IMR-90 (cell line): ENCODE measurements around the gene TBC1D24. TPM values are rescaled to one million over a fixed set of nuclear protein-coding genes. Genes with fewer than 3 reads are reported as not detected.

Source experiments
- ATAC-seq: fragments of 200-7000 bp; cut with Tn5 transposase; 2 replicates; pipeline ENCODE4 v1.9.1; 2020; ENCODE audit warnings: low read depth, mild to moderate bottlenecking, moderate library complexity
- BruUV-seq: library from RNA; stranded (reverse); fragments of 400-500 nt; replicated peaks from 2 replicates; lab custom pipeline; 2021; lab: Mats Ljungman, UMichigan
- CTCF ChIA-PET: fragments of 300-600 bp; formaldehyde crosslinking; extraction: SDS; loops from one replicate; lab custom pipeline; 2021; ENCODE audit warnings: antibody characterized with exemption; lab: Yijun Ruan, JAX
- POLR2A ChIA-PET: fragments of 300-600 bp; sonication (Branson Sonifier 250); formaldehyde crosslinking; loops from one replicate; lab custom pipeline; 2022; ENCODE audit warnings: antibody characterized with exemption; ENCODE audit not compliant: unreplicated experiment; lab: Charles Lee
- DNase-seq: peaks from one replicate; pipeline ENCODE4 v3.0.0; 2013
- H2AFZ ChIP-seq: replicated peaks from 2 replicates; pipeline ENCODE3; 2013; ENCODE audit warnings: low read length, mild to moderate bottlenecking; ENCODE audit not compliant: poor library complexity
- H2AK5ac ChIP-seq: 2 replicates; pipeline ENCODE4 v1.6.1; 2013; ENCODE audit warnings: low read depth, low read length, inconsistent platforms
- H2AK9ac ChIP-seq: replicated peaks from 2 replicates; pipeline ENCODE3; 2013; ENCODE audit warnings: mild to moderate bottlenecking, low read depth, low read length, moderate library complexity; ENCODE audit not compliant: poor library complexity
- H2BK120ac ChIP-seq: 2 replicates; pipeline ENCODE4 v1.6.1; 2013; ENCODE audit warnings: low read depth, low read length, inconsistent platforms
- H2BK15ac ChIP-seq: 3 replicates; pipeline ENCODE4 v1.6.1; 2013; ENCODE audit warnings: low read depth, low read length, inconsistent platforms
- H2BK20ac ChIP-seq: 2 replicates; pipeline ENCODE4 v1.6.1; 2013; ENCODE audit warnings: low read depth, mild to moderate bottlenecking, inconsistent platforms, low read length, moderate library complexity
- H2BK5ac ChIP-seq: 2 replicates; pipeline ENCODE4 v1.6.1; 2013; ENCODE audit warnings: mild to moderate bottlenecking, low read depth, low read length, inconsistent platforms; ENCODE audit not compliant: poor library complexity, severe bottlenecking
- H3K14ac ChIP-seq: replicated peaks from 2 replicates; pipeline ENCODE4 v1.6.1; 2013; ENCODE audit warnings: low read depth, low read length, inconsistent platforms
- H3K18ac ChIP-seq: 2 replicates; pipeline ENCODE4 v1.6.1; 2013; ENCODE audit warnings: low read depth, low read length, control low read depth
- H3K23ac ChIP-seq: 2 replicates; pipeline ENCODE4 v1.6.1; 2013; ENCODE audit warnings: low read depth, low read length, inconsistent platforms
- H3K27ac ChIP-seq: 2 replicates; pipeline ENCODE4 v1.5.1; 2013; ENCODE audit warnings: mild to moderate bottlenecking, control low read depth, low read length; ENCODE audit not compliant: insufficient read depth
- H3K27me3 ChIP-seq: 2 replicates; pipeline ENCODE4 v1.6.1; 2013; ENCODE audit warnings: low read length; ENCODE audit not compliant: control insufficient read depth, insufficient read depth
- H3K36me3 ChIP-seq: 2 replicates; pipeline ENCODE4 v1.6.1; 2013; ENCODE audit warnings: low read length, mixed read lengths; ENCODE audit not compliant: control insufficient read depth, insufficient read depth
- H3K4ac ChIP-seq: 2 replicates; pipeline ENCODE4 v1.6.1; 2013; ENCODE audit warnings: low read depth, low read length, inconsistent platforms
- H3K4me1 ChIP-seq: 2 replicates; pipeline ENCODE4 v1.6.1; 2013; ENCODE audit warnings: low read length, mixed read lengths; ENCODE audit not compliant: control insufficient read depth, insufficient read depth
- H3K4me2 ChIP-seq: 2 replicates; pipeline ENCODE4 v1.6.1; 2013; ENCODE audit warnings: low read depth, mild to moderate bottlenecking, control low read depth, low read length, moderate library complexity
- H3K4me3 ChIP-seq: 2 replicates; pipeline ENCODE4 v1.5.1; 2013; ENCODE audit warnings: low read depth, mild to moderate bottlenecking, control low read depth, low read length, moderate library complexity; ENCODE audit not compliant: insufficient read depth
- H3K56ac ChIP-seq: 2 replicates; pipeline ENCODE4 v1.6.1; 2013; ENCODE audit warnings: low read length, inconsistent platforms; ENCODE audit not compliant: insufficient read depth; ENCODE audit errors: extremely low read depth
- H3K79me1 ChIP-seq, 2 experiments: 2 replicates each; pipeline ENCODE4 v1.6.1; 2013; ENCODE audit warnings: low read length in 2 of 2, inconsistent platforms in 1 of 2, low read depth in 1 of 2
- H3K9ac ChIP-seq: 2 replicates; pipeline ENCODE4 v1.6.1; 2013; ENCODE audit warnings: low read depth, low read length, control low read depth
- H3K9me1 ChIP-seq: 2 replicates; pipeline ENCODE4 v1.6.1; 2013; ENCODE audit warnings: low read length, inconsistent platforms; ENCODE audit not compliant: insufficient read depth
- H3K9me3 ChIP-seq: 2 replicates; pipeline ENCODE4 v1.6.1; 2013; ENCODE audit warnings: low read length; ENCODE audit not compliant: control insufficient read depth, insufficient read depth
- H4K20me1 ChIP-seq: 2 replicates; pipeline ENCODE4 v1.6.1; 2013; ENCODE audit warnings: low read length, inconsistent platforms; ENCODE audit not compliant: insufficient read depth
- H4K5ac ChIP-seq: 2 replicates; pipeline ENCODE4 v1.6.1; 2013; ENCODE audit warnings: mild to moderate bottlenecking, low read depth, low read length, control low read depth
- H4K8ac ChIP-seq, 2 experiments: 2 replicates each; pipeline ENCODE4 v1.6.1; 2013; ENCODE audit warnings: low read depth in 2 of 2, low read length in 2 of 2, control low read depth in 1 of 2, inconsistent platforms in 1 of 2
- H4K91ac ChIP-seq: 2 replicates; pipeline ENCODE4 v1.6.1; 2013; ENCODE audit warnings: low read depth, low read length, inconsistent platforms; ENCODE audit not compliant: insufficient read depth
- BHLHE40 ChIP-seq: fragments of 150-350 bp; IDR thresholded peaks from 2 replicates; pipeline ENCODE4 v1.6.1; 2016; ENCODE audit warnings: mild to moderate bottlenecking, low read depth, low read length
- CEBPB ChIP-seq: IDR thresholded peaks from 2 replicates; pipeline ENCODE4 v1.6.1; 2012; ENCODE audit warnings: low read depth, low read length, improper control_type of control experiment
- CHD1 ChIP-seq: IDR thresholded peaks from 2 replicates; pipeline ENCODE4 v1.6.1; 2012; ENCODE audit warnings: low read depth, low read length, improper control_type of control experiment
- FOS ChIP-seq: fragments of 150-350 bp; IDR thresholded peaks from 2 replicates; pipeline ENCODE4 v1.6.1; 2016; ENCODE audit warnings: low read depth, low read length
- MAZ ChIP-seq: IDR thresholded peaks from 2 replicates; pipeline ENCODE4 v1.6.1; 2012; ENCODE audit warnings: low read depth, mild to moderate bottlenecking, low read length, improper control_type of control experiment, moderate library complexity, borderline replicate concordance
- MXI1 ChIP-seq: IDR thresholded peaks from 2 replicates; pipeline ENCODE4 v1.6.1; 2012; ENCODE audit warnings: low read depth, mild to moderate bottlenecking, low read length, moderate library complexity, borderline replicate concordance
- NFE2L2 ChIP-seq: fragments of 150-350 bp; IDR thresholded peaks from 2 replicates; pipeline ENCODE4 v1.6.1; 2016; ENCODE audit warnings: low read depth, mild to moderate bottlenecking, low read length
- POLR2A ChIP-seq: IDR thresholded peaks from 2 replicates; pipeline ENCODE4 v1.6.1; 2012; ENCODE audit warnings: mild to moderate bottlenecking, low read depth, low read length
- RAD21 ChIP-seq: IDR thresholded peaks from 2 replicates; pipeline ENCODE4 v1.6.1; 2012; ENCODE audit warnings: low read length, improper control_type of control experiment
- RCOR1 ChIP-seq: IDR thresholded peaks from 2 replicates; pipeline ENCODE4 v1.6.1; 2012; ENCODE audit warnings: mild to moderate bottlenecking, low read length, improper control_type of control experiment; ENCODE audit not compliant: insufficient replicate concordance
- RFX5 ChIP-seq: IDR thresholded peaks from 2 replicates; pipeline ENCODE4 v1.8.0; 2012; ENCODE audit warnings: low read depth, mild to moderate bottlenecking, low read length, moderate library complexity
- SMC3 ChIP-seq: fragments of 150-350 bp; IDR thresholded peaks from 2 replicates; pipeline ENCODE4 v1.6.1; 2016; ENCODE audit warnings: low read depth, mild to moderate bottlenecking, antibody characterized with exemption, low read length, moderate library complexity
- WGBS, 2 experiments: methylation state at CpG; one replicate each; pipeline versions ENCODE4 v1.1.5 to v1.1.7; 2013; ENCODE audit warnings: missing lambda C conversion rate in 2 of 2; ENCODE audit not compliant: insufficient read length in 1 of 2; ENCODE audit errors: extremely low coverage in 2 of 2; 5-methylcytosine and 5-hydroxymethylcytosine counted together
- dilution Hi-C: fragments of 300-500 bp; cut with HindIII; formaldehyde crosslinking; loops from one replicate; pipeline ENCODE4 v1.14.3; 2018; ENCODE audit warnings: low sequenced_read_pairs; ENCODE audit not compliant: unreplicated experiment
- in situ Hi-C: fragments of 300-500 bp; cut with MboI; formaldehyde crosslinking; loops from 3 replicates; pipeline ENCODE4 v1.14.3; 2019; ENCODE audit warnings: low sequenced_read_pairs, inconsistent platforms, mixed read lengths
- intact Hi-C: fragments of 100-400 bp; cut with micrococcal nuclease; formaldehyde crosslinking; loops from 2 replicates; pipeline ENCODE4 v1.10.0; 2022
- polyA plus RNA-seq, 3 experiments: library from polyadenylated mRNA; depleted of rRNA; stranded (reverse); fragments of >200 nt; gene quantifications; 2 replicates each; pipeline ENCODE4 v1.2.3, GENCODE V29; 2012; ENCODE audit warnings: low replicate concordance in 1 of 3
- total RNA-seq: library from RNA; depleted of rRNA; stranded (reverse); fragments of >200 nt; gene quantifications from 2 replicates; pipeline ENCODE4 v1.2.3, GENCODE V29; 2012
- TF ChIP-seq, protein P1 (sequence below): conservative IDR thresholded peaks from 2 replicates; pipeline ENCODE4 v1.5.1; 2012; ENCODE audit warnings: mild to moderate bottlenecking, low read depth, low read length, improper control_type of control experiment
- TF ChIP-seq, protein P2 (sequence below): fragments of 150-350 bp; IDR thresholded peaks from 2 replicates; pipeline ENCODE4 v1.6.1; 2017; ENCODE audit warnings: mild to moderate bottlenecking, antibody characterized with exemption, low read length, low read depth
- TF ChIP-seq, protein P3 (sequence below): fragments of 150-350 bp; IDR thresholded peaks from 2 replicates; pipeline ENCODE4 v1.6.1; 2016; ENCODE audit warnings: low read depth, mild to moderate bottlenecking, low read length, moderate library complexity, borderline replicate concordance

The TBC1D24 gene
- total and polyA plus RNA-seq, 2 of the 4 experiments (the other 2 are of a cell fraction): 7.5 to 13.4 TPM

DNA sequence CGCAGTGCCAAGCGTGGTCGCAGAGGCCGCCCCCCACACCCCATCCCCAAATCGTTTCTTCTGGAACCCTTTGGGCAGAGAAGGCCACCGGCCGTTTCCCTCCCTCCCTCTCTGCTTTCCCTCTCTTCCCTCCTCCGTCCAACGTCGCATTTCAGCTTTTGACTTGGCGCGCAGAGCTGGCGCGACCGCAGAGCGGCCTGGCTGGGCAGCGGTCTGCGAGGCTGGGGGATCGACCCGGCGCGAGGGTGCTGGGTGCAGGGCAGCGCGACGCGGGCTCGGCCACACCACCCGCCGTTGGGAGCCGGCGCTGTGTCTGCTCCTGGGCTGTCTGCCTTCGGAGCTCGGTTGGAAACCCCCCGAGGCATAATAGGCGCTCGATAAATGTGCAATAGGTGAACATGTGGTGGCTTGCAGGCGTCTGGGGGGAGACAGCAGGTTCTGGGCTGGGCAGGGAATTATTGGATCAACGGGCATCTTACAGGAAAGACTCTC is 6.6 kb upstream of the TBC1D24 start:
- Histone ChIP-seq H3K9me3 (no peaks in the 10 kb centered on the region), H3K27ac (peak overlapping the region; percentile 27; the same call in 1 of the 2 replicates), H3K27me3 (no peaks in the 10 kb centered on the region; the same call in 1 of the 2 replicates), H2BK5ac (peak overlapping the region; percentile 48), H3K9me1 (peaks cover 8% of the 10 kb centered on the region), H3K79me1 (peaks cover 5 to 13% of the 10 kb centered on the region in 2 experiments; a peak in 1 of 4 replicates), H3K9ac (peak overlapping the region; percentile 72), H3K4me2 (peak overlapping the region; percentile 92), H2AK5ac (peak overlapping the region; percentile 49; the same call in 1 of the 2 replicates), H3K4me3 (peak overlapping the region; percentile 50), H2BK15ac (no peak overlapping the region), H3K14ac (peak overlapping the region; percentile 44; the same call in 1 of the 2 replicates), H2BK120ac (no peak overlapping the region), H3K4ac (peak overlapping the region; percentile 58), H2AK9ac (peak overlapping the region; percentile 97), H2BK20ac (no peak overlapping the region), H3K18ac (no peak overlapping the region), H2AFZ (peak overlapping the region; percentile 95), H3K56ac (peak overlapping the region; percentile 19; the same call in 1 of the 2 replicates), H4K5ac (no peak overlapping the region), H4K20me1 (0 out of 2 replicates have a peak, but pooled peaks cover 5% of the 10 kb centered on the region), H4K8ac (peak overlapping the region in 1 of 2 experiments; percentile 50; a peak in 2 of 4 replicates), H3K36me3 (no peaks in the 10 kb centered on the region), H4K91ac (no peak overlapping the region), H3K23ac (peak overlapping the region; percentile 52; the same call in 1 of the 2 replicates), H3K4me1 (peaks cover 17% of the 10 kb centered on the region)
- DNase-seq (peak; percentile 11), ATAC-seq (peak; percentile 16)
- dilution Hi-C loops: no loop called here
- ChIA-PET POLR2A (no interaction called here), CTCF (interaction anchor here (1.2 kb wide), 1 partner anchor 33 kb away, joined by 4 read pairs; no protein-coding TSS in a partner anchor)
- intact Hi-C loops: no loop called here
- WGBS, 2 experiments: 6% methylated on average over 7 of the region's 38 CpGs; no CpG with 5 or more reads in 1 of the 2 experiments
- in situ Hi-C loops: no loop called here
- no TSS peak for BruUV-seq
- TF ChIP-seq CEBPB (no peak), NFE2L2 (no peak), RAD21 (no peak), SMC3 (no peak), MXI1 (no peak), FOS (no peak), BHLHE40 (no peak), RCOR1 (no peak), CHD1 (no peak), POLR2A (no peak), MAZ (no peak), RFX5 (no peak)
- TF ChIP-seq, protein P1, sequence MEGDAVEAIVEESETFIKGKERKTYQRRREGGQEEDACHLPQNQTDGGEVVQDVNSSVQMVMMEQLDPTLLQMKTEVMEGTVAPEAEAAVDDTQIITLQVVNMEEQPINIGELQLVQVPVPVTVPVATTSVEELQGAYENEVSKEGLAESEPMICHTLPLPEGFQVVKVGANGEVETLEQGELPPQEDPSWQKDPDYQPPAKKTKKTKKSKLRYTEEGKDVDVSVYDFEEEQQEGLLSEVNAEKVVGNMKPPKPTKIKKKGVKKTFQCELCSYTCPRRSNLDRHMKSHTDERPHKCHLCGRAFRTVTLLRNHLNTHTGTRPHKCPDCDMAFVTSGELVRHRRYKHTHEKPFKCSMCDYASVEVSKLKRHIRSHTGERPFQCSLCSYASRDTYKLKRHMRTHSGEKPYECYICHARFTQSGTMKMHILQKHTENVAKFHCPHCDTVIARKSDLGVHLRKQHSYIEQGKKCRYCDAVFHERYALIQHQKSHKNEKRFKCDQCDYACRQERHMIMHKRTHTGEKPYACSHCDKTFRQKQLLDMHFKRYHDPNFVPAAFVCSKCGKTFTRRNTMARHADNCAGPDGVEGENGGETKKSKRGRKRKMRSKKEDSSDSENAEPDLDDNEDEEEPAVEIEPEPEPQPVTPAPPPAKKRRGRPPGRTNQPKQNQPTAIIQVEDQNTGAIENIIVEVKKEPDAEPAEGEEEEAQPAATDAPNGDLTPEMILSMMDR: no peak
- TF ChIP-seq, protein P2, sequence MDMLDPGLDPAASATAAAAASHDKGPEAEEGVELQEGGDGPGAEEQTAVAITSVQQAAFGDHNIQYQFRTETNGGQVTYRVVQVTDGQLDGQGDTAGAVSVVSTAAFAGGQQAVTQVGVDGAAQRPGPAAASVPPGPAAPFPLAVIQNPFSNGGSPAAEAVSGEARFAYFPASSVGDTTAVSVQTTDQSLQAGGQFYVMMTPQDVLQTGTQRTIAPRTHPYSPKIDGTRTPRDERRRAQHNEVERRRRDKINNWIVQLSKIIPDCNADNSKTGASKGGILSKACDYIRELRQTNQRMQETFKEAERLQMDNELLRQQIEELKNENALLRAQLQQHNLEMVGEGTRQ: no peak
- TF ChIP-seq, protein P3, sequence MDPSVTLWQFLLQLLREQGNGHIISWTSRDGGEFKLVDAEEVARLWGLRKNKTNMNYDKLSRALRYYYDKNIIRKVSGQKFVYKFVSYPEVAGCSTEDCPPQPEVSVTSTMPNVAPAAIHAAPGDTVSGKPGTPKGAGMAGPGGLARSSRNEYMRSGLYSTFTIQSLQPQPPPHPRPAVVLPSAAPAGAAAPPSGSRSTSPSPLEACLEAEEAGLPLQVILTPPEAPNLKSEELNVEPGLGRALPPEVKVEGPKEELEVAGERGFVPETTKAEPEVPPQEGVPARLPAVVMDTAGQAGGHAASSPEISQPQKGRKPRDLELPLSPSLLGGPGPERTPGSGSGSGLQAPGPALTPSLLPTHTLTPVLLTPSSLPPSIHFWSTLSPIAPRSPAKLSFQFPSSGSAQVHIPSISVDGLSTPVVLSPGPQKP: no peak
